ENCODE results near the gene DVL3.
"Not testable (repeated sequence)": the region's sequence is repeated elsewhere in the genome, so short reads cannot be mapped to it uniquely, and the experiment has no call there.

Gene DVL3

DNA sequence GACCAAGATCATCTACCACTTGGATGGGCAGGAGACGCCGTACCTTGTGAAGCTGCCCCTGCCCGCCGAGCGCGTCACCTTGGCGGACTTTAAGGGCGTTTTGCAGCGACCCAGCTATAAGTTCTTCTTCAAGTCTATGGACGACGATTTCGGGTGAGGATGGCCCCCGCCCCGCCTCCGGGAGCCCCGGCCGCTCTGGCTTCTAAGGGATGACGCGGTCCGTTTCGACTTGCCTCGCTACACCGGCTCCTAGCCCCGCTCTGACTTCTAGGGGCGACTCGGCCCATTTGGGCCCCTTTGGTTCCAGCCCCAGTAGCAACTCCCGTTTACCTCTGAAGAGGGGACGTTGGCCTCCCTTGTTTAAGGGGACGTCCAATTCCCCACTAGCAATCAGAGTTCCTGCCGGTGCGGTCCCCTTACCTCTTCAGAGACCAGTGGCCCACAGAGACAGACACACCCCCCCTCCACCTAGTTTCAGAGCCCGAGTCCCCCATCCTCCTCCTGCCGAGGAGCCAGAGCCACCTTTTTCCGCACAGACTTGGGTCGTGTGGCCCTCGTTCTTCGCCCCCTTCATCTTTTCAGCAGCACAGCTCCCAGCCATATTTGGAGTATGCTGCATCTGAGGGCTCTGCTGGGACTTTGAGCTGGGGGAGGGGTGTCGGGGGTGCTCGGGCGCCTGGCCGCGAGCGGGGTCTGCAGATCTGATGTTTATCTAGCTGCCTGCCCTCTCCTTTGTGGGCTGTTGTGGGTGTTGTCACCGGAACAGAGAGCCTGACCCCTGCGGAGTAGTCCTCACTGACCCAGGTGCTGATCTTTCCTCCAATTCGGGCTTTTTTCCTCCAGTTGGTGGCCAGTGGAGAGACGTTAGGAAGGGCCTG, 706 bp downstream of the DVL3 start:
- DNase-seq: no peak

DNA sequence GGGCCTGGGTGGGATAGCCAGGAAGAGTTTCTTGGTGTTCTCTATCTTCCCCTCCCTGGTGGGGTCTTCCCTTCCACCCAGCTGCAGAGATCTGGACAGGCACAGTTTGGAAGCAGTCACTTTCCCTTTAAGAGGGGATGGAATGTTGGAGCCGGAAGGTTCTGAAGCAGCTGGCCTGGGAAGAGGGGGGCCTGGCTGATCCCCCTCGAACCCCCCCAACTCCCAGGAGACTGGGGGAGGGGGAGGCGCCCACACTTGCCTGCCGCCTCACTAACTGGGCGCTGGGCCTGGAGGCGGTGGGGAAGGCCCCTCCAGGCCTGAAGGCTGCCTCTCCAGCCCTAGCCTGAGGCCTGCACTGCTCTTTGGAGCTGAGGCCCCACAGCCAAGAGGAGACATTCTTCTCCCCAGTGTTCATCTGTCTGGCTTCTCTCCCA, 1.4 kb downstream of the DVL3 start:
- peak; percentile 70 for DNase-seq

DNA sequence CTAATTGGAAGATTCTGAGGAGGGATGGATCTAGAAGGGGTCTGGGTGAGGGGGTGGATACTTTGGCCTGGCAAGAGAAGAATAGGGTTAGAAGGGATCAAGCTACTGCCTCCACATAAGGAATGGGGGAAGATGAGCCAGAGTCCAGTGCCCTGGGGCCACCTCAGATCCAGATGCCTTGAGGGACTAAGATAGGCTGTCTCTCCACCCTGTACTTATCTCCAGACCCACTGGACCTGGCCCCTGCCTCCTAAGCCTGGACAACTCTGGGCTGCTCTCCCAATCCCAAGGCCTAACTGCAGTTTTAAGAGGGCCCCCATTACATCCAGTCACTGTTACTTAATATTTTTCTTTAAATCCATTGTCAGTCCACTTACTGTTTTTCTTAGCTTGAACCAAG, 2.0 kb downstream of the DVL3 start:
- no peak for DNase-seq

DNA sequence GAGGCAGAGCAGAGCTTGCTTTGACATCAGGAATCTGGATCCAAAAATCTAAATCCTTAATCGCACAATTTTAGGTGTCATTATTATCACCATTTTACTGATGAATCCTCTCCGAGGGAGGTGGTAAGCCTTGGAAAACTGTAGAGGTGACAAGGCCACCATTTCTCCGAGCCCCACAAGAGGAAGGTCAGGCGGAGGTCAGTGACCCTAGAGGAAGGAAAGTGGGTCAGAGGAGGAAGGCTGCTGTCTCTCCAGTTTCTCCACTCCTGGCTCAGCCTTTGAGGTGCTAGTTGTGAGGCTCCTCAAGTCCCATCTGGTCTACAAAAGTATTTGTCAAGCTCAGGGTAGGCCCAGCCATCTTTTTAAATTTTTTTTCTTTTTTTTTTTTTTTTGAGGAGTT, 3.2 kb downstream of the DVL3 start:
- no peak for DNase-seq

DNA sequence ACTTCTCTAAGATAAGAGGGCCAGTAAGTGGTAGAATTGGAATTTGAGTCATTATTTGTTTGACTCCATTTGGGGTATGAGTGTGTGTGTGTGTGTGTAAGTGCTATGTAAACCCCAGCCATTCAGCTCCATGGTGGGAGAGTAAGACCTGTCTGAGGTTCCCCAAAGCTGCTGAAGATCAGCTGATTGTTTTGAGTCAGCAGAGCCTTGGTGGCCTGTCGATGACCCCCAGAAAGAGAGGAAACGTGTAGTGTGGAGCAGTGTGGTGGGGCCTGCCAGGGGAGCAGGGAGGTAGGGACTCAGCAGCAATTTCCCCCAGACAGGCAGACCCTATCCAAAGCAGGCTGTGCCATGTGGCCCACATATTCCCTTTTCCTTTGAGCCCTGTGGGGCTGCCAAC, 5.3 kb downstream of the DVL3 start:
- peak; percentile 51 for DNase-seq

DNA sequence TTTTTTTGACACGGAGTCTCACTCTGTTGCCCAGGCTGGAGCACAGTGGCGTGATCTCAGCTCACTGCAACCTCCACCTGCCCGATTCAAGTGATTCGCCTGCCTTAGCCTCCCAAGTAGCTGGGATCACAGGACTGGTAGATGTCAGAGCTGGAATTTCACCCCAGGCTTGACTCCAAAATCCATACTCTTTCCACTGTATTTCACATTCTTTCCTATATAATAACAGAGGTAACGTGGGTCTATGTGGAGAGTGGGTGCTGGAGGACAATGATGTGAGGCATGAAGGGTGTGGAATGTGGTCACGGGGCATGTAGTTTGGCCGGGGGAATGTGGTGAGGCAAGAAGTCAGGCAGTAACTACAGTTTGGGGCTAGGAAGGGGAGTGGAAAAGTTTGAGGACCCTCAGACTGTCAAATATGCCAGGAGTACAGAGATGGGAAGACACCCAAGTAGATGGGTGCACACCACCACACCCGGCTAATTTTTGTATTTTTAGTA, 7.4 kb downstream of the DVL3 start:
- DNase-seq: not testable (repeated sequence)

DNA sequence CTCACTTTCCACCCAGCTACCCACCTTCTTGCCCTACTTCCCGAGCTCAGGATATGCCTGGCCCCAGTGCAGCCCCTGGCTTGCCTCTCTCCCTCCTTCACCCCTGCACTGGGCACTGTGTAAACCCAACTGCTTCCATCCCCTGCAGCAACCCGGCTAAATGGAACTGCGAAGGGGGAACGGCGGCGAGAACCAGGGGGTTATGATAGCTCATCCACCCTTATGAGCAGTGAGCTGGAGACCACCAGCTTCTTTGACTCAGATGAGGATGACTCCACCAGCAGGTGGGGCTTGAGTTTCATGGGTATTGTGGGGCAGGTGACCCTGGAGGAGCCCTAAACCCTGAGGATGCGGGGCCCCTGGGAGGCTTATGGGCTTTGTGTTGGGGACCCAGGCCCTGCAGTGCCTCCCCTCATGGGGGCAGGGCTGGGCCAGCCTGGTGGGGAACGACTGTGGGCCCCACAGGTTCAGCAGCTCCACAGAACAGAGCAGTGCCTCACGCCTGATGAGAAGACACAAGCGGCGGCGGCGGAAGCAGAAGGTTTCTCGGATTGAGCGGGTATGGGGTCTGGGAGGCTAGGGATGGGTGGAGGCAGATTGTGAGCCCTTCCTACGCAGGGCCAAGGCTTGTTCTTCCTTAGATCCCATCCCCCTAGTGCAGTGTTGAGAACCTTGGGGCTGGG, 9.6 kb downstream of the DVL3 start:
- no peak for DNase-seq

DNA sequence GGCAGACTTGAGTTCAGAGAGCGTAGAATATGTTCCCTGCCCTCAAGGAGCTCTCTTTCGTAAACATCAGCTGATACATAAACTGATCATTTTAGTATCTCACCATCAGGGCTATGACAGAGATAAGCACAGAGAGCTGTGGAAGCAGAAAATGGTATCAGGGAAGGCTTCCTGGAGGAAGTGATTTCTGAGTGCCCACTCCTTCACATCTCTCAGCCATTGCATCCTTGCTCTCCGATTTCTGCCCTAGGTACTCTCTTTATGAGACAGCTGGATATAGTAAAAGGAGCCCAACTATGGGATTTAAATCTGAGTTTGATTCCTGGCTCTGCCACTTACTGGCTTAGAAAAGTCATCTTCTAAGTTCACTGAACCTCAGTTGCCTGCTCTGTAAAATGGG, 10.4 kb downstream of the DVL3 start:
- no peak for DNase-seq

DNA sequence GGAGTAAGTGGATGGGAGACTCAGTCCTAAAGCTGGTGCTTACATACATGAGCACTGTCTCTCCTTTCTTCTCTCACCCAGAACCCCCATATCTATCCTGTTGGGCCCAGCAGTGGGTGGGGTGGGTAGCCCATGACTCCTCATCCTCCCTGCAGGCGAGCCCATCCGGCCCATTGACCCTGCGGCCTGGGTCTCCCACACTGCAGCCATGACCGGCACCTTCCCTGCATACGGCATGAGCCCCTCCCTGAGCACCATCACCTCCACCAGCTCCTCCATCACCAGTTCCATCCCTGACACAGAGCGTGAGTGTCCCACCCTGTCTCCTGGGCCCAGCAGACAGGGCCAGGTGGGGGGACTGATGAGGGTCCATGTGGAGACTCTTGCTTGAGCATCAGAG, 11.5 kb downstream of the DVL3 start:
- DNase-seq: no peak

DNA sequence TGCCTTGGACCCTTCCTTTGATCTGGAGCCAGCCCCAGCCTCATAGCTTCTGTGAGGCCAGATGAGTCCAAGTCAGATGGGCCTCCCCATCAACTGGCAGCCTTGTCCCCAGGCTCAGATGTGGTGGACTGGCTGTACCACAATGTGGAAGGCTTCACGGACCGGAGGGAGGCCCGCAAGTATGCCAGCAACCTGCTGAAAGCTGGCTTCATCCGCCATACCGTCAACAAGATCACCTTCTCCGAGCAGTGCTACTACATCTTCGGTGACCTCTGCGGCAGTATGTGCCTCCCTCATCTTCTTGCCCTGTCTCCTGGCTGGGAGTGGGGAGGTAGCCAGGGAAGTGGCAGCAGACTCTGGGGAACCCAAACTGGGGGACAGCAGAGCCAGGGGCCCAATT, 12.6 kb downstream of the DVL3 start:
- no peak for DNase-seq

DNA sequence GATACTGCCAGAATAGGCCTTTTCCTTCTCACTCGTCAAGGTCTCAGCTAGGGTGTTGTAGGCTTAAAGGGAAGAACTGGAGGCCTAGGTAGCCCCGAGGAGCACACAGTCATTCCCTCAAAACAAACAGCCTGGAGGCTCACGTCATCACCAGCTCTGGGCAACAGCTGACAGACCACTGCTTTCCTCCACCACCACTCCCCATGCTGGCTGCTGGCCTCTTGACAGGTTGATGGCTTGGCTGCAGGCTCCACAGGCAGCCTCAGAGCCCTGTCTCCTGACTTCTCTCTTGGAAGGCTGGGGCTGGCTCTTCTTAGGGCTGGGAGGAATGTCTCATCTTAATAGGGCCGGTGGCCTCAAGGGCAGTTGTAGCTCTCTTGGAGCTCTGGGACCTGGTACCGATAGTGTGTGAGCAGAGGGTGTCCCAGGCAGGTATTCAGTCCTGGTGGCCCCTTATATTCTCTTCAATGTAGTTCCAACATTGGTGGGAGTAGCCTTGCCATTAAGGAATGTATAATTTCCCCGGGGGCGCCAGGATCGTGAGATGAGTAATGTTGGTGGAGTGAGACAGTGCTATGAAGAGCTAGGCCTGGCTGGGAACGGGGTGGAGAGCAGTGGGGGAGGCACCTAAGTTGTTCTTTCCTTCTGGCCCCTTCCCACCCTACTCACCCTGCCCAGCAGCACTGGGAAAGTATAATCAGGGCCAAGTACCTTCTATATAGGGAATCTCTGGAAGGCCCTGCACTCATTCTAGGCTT, 13.4 kb downstream of the DVL3 start:
- peak; percentile 92 for DNase-seq

DNA sequence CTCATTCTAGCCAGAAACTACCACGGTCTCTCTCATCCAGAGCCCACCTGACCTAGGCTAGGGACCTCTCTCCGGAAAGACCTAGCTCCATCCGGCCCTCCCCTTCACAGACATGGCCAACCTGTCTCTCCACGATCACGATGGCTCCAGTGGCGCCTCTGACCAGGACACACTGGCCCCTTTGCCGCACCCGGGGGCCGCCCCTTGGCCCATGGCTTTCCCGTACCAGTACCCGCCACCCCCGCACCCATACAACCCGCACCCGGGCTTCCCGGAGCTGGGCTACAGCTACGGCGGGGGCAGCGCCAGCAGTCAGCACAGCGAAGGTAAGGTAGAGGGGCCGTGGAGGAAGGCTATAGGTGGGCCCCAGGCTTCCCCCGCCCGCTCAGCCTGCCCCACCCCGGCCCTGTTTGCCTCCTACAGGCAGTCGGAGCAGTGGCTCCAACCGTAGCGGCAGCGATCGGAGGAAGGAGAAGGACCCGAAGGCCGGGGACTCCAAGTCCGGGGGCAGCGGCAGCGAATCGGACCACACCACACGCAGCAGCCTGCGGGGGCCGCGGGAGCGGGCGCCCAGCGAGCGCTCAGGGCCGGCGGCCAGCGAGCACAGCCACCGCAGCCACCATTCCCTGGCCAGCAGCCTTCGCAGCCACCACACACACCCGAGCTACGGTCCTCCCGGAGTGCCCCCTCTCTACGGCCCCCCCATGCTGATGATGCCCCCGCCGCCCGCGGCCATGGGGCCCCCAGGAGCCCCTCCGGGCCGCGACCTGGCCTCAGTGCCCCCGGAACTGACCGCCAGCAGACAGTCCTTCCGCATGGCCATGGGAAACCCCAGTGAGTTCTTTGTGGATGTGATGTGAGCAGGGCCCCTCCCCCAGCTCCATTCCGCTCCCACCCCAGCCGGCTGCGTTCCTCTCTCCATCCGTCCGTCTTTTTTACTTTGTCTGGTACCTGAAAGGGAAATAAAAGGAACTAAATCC, 15.0 kb downstream of the DVL3 start:
- DNase-seq: no peak

DNA sequence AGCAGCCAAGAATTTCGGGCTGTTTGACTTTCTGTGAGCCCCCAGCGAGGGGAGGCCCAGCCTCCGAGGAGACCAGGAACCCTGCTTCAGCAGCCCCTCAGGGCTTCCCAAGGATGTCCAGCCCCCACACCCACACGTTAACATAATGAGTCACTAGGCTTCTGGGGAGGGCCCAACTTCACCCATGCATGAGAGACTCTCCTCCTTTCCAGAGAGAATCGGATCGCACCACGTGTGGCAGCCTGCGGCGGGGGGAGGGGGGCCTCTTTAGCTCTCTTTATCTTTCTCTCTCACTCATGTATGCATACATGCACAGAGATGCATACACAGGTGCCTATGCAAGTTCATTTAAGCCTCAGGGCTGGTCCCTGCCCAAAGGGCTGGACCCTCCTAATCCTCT, 16.4 kb downstream of the DVL3 start:
- peak; percentile 78 for DNase-seq

DNA sequence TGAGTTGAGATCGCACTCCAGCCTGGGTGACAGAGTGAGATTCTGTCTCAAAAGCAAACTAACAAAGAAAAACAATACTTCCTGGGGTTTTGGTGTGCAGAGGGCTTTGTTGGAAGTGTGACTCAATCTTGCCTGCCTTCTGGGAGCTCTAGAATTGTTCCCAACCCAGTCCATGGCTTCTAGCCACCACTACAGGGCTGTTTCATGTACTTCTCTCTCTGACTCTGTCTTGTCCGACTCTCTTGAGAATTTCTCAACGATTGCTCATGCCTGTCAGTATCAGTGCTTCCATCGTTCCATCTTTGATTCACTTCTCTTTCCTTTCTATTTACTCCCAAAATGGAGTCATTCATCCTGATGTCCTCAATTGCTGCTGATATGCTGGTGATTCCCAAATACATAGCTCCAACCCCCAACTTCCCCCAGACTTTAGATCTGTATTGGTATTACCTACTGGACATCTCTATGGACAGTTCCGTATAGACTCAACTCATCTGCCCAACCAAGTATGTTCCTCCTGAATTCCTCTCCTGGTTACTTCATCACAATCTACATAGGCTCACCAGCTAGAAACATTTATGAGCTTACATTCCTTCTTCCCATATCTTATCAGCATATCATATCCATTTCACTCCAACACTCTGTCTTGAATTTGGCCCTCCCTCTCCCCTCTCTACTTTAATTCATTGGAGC, 17.6 kb downstream of the DVL3 start:
- peak; percentile 96 for DNase-seq

DNA sequence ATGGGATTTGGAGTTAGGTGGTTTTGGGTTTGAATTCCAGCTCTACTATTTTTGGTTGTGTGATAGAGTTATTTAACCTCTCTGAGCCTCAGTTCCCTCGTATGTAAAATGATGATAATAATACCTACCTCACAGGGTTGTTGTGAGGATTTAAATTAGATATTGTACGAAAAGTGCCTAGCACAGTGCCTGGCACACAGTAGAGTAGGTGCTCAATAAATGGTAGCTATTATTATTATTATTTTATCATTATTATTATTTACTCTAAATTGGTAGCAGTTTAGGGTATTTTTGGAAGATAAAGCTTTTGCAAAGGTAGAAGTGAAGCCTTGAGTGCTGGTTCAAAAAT, 18.2 kb downstream of the DVL3 start:
- no peak for DNase-seq

DNA sequence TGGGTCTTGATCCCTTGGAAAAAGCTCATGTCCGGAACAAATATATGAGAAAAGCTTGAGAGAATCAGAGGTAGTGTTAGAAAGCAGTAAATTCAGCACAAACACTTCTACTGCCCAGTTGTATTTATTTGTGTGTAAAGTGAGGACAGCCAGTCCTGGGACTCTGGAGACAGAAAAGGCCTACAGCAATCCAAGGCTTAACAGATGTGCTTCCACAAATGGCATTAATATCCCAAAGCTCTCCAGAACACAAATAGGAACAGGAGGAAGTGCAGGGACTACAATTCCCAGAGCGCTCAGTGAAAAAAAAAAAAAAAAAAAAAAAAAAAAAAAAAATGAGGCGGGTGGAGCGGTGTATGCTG, 19.1 kb downstream of the DVL3 start:
- no peak for DNase-seq

DNA sequence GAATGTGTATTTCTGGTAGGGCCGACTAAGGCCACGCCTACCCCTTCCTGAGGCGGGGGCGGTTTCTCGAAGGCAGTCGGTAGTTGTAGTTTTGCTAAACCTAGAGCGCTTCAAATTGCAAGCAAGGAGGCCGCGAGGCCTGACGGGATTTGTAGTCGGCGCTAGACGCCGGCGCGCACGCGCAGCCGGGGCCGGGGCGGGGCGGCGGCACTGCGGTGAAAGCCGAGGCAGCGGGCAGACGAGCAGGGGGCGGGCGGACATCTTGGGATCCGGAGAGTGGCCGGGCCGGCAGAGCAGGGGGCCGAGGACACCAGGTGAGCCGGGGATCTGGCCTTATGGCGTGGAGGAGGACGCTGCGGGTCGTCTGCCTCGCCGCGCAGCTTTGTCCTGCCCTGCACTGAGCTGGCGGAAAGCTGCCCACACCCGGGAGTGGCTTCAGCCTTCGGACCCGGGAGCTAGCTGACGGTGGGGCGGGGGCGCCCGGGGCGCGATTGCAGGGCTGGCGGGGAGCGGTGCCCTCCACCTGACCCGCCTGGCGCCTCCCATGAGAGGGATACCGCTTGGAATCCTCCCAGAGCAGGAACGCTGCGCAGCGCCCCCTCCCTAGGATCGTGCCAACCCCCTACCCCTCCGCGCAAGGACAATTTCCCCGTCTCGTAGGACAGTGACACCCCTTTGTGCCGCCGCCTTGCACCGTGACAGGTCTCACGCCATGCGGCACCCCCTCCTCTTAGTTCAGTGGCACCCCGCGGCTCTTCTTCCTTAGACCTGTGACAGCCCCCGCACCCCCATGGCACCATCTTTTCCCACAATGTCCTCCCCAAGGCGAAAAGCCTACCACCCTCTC, 19.7 kb downstream of the DVL3 start, which contains the start of gene AP2M1:
Gene AP2M1 (plus strand): TSS at position 210 of the 847 bp plus-strand sequence. CDS start 2,139 bp downstream, outside the sequence.
- DNase-seq: peak; percentile 99

DNA sequence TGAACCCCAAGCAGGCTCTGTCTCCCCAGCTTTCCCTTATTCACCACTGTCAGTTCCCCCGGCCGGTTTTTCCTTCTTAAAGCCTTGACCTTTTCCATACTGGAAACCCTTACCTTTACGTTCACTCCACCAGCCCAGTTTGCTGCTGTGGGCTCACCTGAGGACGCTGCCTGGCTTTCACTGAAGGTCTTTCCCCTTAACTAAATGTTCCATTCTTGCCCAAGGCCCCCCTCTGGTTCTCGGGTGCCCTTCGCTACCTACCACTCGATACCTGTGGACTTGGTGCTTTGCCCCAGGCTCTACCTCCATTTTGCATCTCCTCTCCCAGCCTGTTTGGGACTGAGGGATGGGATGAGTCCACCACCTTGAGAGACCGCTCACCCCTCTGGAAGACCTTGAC, 20.3 kb downstream of the DVL3 start:
- DNase-seq: no peak

DNA sequence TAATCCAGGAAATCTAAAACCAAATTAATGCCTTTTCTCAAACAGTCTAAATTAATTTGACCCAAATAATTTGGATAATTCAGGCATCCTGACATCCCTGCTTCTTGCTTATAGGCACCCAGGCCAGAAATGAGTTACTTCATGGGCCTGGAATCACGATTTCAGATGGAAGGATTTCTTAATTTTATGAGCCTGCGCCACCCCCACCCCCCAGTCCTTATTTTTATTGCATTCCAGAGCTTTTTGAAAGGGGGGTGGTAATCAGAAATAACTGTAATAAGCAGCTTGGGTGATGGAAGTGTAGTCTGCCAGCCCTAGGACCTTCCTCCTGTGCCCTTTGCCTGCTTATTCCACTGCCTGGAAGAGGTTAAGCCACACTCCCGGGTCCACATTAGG, 20.8 kb downstream of the DVL3 start:
- DNase-seq: no peak
